Measurements from ENCODE around the gene ASB1.
"Not testable (repeated sequence)": the region's sequence is repeated elsewhere in the genome, so short reads cannot be mapped to it uniquely, and the experiment has no call there.

Gene ASB1

GRCh38 chr2:238404406-238405216, 22.1 kb upstream of the ASB1 start:
- DNase-seq (ENCODE audit: low read depth in 2 of 2), result no peak

DNA sequence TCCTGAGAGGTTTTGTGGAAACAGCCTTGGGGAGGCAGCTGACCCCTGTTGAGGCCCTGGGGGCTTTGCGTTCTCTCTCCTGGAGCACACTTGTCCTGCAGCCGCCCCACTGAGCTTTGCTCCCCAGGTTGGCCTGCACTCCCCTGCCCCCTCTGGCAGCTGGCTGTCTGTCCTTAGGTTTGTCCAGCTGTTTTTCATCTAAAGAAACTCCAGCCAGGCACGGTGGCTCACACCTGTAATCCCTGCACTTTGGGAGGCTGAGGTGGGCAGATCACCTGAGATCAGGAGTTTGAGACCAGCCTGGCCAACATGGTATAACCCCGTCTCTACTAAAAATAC, 21.5 kb upstream of the ASB1 start:
- DNase-seq (ENCODE audit: low read depth in 2 of 2), result not testable (repeated sequence)

- no peak for DNase-seq (ENCODE audit: low read depth in 2 of 2)
Measured at GRCh38 chr2:238406221-238406997, 20.3 kb upstream of the ASB1 start.

DNA sequence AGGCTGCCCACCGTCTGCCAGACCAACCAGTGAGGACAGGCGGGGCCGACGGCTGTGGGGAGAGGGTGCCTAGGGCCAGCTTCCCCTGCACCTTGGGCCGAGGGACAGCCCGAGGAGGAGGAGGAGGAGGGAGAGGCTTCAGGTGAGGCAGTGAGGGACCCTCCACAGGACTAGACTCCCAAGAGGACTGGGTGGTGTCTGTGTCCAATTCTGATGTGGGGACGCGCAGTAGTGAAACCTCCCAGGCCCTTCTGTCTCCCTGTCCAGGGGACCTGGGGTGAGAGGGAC, 19.8 kb upstream of the ASB1 start:
- no peak for DNase-seq (ENCODE audit: low read depth in 2 of 2)

- DNase-seq (ENCODE audit: low read depth in 2 of 2), result no peak
Measured at GRCh38 chr2:238407566-238407965, 19.2 kb upstream of the ASB1 start.

DNA sequence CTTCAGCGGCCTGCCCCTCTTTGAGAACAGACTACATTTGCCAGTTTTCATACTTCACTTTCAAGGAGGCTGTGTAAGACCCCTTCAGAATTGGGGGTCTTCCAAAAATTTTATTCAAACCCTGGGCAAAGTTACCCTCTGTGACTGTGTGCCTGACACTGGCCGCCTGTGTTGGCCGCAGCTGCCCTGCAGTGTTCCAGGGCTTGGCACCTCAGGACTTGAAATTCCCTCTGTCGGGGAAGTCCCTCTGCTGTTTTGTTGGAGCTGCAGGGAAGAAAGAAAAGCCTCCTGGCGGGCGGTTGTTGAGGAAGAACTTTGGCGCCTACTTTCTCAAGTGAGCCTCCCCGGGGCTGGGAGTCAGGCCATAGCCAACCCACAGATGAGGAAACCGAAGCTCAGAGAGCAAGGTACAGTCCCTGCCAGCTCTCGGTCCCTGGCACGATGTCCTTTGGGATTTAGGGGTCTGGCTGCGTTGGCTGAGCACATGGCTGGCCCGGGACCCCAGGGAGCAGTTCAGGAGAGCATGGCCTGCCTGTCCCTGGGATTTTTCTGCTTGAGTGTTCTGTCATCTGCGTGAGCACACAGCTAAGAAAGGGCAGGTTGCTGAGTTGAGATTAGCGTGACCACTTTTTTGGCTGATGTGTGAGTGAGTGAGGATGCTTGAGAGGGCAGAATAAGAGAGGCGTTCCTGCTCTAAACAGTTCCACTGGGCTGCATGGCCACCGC, 17.9 kb upstream of the ASB1 start:
- DNase-seq (ENCODE audit: low read depth in 2 of 2), result no peak

- DNase-seq (ENCODE audit: low read depth in 2 of 2), result no peak
Measured at GRCh38 chr2:238409341-238410199, 17.2 kb upstream of the ASB1 start.

- no peak for DNase-seq (ENCODE audit: low read depth in 2 of 2)
Measured at GRCh38 chr2:238412067-238412767, 14.5 kb upstream of the ASB1 start.

GRCh38 chr2:238413368-238413767, 13.4 kb upstream of the ASB1 start:
- DNase-seq (ENCODE audit: low read depth in 2 of 2), result no peak

GRCh38 chr2:238415036-238415764, 11.5 kb upstream of the ASB1 start:
- no peak for DNase-seq (ENCODE audit: low read depth in 2 of 2)

DNA sequence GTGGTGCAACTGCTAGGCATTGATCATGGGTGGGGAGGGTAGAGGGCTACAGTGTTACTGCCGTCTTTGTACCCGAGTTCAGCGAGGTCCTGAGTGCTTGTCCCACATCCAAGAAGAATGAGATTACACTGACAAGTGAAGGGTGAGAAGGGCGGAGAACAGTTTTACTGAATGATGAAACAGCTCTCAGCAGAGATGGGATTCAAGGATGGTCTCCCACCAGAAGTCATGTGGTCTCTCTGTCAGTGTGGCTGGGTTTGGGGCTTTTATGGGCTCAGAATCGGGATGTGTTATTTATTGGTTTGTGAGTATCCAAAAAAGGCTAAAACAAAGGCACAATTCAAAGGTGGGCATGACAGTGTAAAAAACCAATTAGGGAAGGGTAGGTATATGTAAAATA, 10.8 kb upstream of the ASB1 start:
- no peak for DNase-seq (ENCODE audit: low read depth in 2 of 2)

- no peak for DNase-seq (ENCODE audit: low read depth in 2 of 2)
Measured at GRCh38 chr2:238418196-238418998, 8.3 kb upstream of the ASB1 start.

- no peak for DNase-seq (ENCODE audit: low read depth in 2 of 2)
Measured at GRCh38 chr2:238418999-238419546, 7.7 kb upstream of the ASB1 start.

GRCh38 chr2:238420442-238420841, 6.3 kb upstream of the ASB1 start:
- DNase-seq (ENCODE audit: low read depth in 2 of 2), result no peak

DNA sequence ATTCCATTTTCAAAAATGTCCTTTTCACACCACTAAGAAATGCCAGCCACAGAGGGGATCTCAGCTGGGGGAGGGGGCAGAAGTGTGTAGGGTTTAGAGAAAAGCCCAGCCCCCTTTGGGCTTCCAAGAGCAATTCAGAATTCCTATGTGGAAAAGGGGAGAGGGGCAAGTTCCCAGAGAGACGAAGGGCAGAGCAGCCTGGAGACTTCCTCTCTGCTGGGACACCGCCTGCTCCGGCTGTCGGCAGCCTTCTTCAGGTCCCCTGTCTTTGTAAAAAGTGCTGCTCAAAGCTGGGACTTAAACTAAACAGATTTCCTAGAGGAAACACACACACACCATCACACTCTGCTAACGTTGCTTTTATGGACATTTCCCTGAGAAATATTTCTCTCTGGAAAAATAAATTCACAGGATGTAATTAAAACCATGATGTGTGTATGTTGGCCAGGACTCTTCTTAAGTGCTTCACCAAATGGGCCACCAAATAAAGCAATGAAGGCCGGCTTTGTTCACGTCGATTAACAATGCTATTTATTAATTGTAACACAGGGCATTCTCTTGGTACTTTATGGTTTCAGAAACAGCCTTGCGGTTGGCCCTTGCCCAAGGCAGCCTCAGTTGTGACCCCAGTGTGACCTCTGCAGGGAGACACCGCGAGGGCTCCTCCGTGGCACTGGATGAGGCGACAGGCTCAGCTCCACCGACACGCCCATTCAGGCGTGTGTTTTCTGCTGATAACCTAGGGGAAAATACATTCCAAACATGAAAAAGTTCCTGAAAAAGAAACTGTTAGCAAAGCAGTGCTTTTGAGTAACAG, 5.6 kb upstream of the ASB1 start:
- DNase-seq (ENCODE audit: low read depth in 2 of 2), result no peak

GRCh38 chr2:238421695-238422035, 5.1 kb upstream of the ASB1 start:
- no peak for DNase-seq (ENCODE audit: low read depth in 2 of 2)

- DNase-seq (ENCODE audit: low read depth in 2 of 2), result no peak
Measured at GRCh38 chr2:238422285-238422684, 4.4 kb upstream of the ASB1 start.

DNA sequence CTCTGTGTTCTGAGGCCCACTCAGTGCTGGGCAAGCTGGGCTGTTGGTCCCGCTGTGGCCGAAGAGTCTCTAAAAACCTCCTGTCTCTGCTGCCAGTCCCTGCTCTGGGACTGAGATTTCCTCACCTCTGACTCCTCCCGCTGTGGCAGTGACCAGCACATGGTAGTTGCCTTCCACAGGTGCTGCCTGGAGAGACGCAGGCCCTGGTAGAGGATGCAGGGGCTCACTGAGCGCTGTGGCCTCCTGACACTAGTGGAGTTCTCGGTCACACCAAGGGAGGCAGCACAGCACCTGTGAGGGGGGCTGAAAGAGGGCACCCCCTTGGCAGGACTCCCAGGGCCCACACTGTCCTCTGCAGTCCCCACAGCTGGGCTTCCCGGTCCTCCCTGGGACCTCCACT, 3.8 kb upstream of the ASB1 start:
- no peak for DNase-seq (ENCODE audit: low read depth in 2 of 2)
